ENCODE results near the gene LMO1. TPM values are rescaled to one million over a fixed set of nuclear protein-coding genes. Genes with fewer than 3 reads are reported as not detected.

LMO1 gene
- total RNA-seq, 2 experiments from 2014 or later: not detected

DNA sequence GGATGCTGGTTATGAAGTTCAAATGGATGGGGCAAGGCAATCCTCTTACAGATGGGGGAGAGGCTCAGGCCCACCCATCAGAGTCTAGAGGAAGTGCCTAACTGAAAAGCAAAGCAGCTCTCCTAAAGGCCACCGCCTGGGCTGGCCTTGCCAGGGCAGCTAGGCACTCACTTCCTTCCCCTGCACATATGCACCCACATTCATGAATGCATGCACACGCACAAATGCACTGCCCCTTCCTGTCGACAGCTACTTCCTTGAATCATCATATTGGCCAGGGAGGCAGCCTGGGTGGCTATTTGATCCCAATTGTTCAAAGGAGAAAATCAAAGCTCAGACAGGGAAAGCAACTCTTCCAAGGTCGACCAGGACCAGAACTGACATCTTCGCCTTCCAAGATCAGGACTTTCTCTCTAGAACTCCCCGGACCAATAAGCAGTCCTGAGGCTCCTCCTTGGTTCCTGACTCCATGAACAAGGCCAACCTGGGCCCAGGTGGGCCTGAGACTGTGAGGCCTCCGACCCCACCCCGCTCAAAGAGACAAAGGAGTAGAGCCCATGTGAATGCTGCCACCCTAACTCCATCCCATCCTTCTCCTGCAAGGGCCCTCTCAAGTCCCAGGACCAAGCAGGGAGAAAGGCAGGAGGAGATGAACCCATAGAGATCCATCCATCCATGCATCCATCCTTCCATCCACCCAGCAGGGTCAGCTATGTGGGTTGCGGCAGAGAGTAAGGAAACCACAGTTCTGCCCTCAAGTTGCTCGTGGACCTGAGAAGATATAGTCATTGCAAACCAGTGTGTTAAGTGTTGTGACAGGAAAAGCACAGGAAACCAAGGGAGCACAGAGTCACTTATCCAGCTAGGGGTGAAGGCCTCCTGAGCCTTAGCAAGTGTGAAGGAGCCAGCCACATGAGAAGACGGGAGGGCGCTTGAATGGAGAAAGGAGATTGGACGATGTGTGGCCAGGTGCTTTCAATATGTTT lies 35.4 kb upstream of the LMO1 start:
- ChIA-PET POLR2A (no interaction called here), CTCF (ENCODE audit: unreplicated experiment) (no interaction called here)
- TF ChIP-seq, protein P1, sequence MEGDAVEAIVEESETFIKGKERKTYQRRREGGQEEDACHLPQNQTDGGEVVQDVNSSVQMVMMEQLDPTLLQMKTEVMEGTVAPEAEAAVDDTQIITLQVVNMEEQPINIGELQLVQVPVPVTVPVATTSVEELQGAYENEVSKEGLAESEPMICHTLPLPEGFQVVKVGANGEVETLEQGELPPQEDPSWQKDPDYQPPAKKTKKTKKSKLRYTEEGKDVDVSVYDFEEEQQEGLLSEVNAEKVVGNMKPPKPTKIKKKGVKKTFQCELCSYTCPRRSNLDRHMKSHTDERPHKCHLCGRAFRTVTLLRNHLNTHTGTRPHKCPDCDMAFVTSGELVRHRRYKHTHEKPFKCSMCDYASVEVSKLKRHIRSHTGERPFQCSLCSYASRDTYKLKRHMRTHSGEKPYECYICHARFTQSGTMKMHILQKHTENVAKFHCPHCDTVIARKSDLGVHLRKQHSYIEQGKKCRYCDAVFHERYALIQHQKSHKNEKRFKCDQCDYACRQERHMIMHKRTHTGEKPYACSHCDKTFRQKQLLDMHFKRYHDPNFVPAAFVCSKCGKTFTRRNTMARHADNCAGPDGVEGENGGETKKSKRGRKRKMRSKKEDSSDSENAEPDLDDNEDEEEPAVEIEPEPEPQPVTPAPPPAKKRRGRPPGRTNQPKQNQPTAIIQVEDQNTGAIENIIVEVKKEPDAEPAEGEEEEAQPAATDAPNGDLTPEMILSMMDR (conservative IDR thresholded peaks at IDR 0.05; ENCODE audit: low read length): no peak
- no peak for TF ChIP-seq EZH2phosphoT487 (IDR thresholded peaks at IDR 0.05; ENCODE audit: borderline replicate concordance, low read depth, low read length)
- Histone ChIP-seq H3K4me3 (ENCODE audit: low read depth, low read length, poor library complexity, severe bottlenecking) (no peak overlapping the region), H3K79me2 (ENCODE audit: insufficient read depth, low read depth, low read length) (no peaks in the 10 kb centered on the region), H3K4me2 (ENCODE audit: low read length) (no peak overlapping the region), H3K9me2 (ENCODE audit: insufficient read depth, low read length) (no peaks in the 10 kb centered on the region), H3K4me1 (ENCODE audit: insufficient read depth, low read length, poor library complexity, severe bottlenecking) (no peaks in the 10 kb centered on the region), H4K20me1 (ENCODE audit: insufficient read depth, low read length) (no peaks in the 10 kb centered on the region), H3K9me3 (ENCODE audit: low read length) (no peaks in the 10 kb centered on the region), H3K27ac (ENCODE audit: low read depth, low read length, poor library complexity, severe bottlenecking) (no peak overlapping the region), H2AFZ (ENCODE audit: low read length) (no peak overlapping the region), H3K36me3 (ENCODE audit: insufficient read depth, low read length) (no peaks in the 10 kb centered on the region)
- DNase-seq (ENCODE audit: low spot score): no peak
- BruUV-seq (replicated peaks): no TSS peak
- intact Hi-C loops (cut with micrococcal nuclease; ENCODE audit: unreplicated experiment): no loop called here

DNA sequence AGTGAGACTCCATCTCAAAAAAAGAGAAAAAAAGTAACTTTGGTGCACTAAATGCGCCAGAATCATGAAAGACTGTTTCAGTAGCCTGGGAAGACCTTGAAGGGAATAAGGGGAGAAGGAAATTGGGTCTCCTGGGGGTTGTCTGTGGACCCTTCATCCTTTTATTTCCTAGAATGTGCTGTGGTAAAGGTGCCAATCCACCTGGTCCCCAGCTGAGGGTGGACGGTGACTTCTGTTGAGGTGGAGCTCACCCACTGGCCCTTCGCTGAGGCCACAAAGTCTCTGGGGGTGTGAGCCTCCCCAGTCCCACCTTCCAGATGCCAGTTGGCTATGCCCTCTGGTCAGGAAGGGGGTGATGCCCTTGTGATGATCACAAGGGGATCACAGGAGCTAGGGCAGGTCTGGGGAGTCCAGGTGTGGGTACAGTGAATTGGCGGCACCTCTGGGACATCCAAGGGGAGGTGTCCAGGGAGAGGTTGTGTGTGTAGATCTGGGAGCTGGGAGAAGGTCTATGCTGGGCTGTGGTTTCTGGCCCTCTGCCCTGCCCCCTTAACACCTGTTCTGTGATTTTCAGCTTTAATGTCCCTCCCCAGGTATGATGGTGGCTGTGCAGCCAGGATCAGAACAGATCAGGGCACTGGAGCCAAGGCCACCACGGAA lies 34.2 kb upstream of the LMO1 start:
- intact Hi-C loops (cut with micrococcal nuclease; ENCODE audit: unreplicated experiment): no loop called here
- ChIA-PET POLR2A (no interaction called here), CTCF (ENCODE audit: unreplicated experiment) (no interaction called here)
- Histone ChIP-seq H3K27ac (ENCODE audit: low read depth, low read length, poor library complexity, severe bottlenecking) (no peak overlapping the region), H3K4me3 (ENCODE audit: low read depth, low read length, poor library complexity, severe bottlenecking) (no peak overlapping the region), H3K9me2 (ENCODE audit: insufficient read depth, low read length) (no peaks in the 10 kb centered on the region), H3K9me3 (ENCODE audit: low read length) (no peaks in the 10 kb centered on the region), H3K4me1 (ENCODE audit: insufficient read depth, low read length, poor library complexity, severe bottlenecking) (no peaks in the 10 kb centered on the region), H3K79me2 (ENCODE audit: insufficient read depth, low read depth, low read length) (no peaks in the 10 kb centered on the region), H3K4me2 (ENCODE audit: low read length) (no peak overlapping the region), H2AFZ (ENCODE audit: low read length) (no peak overlapping the region), H4K20me1 (ENCODE audit: insufficient read depth, low read length) (no peaks in the 10 kb centered on the region), H3K36me3 (ENCODE audit: insufficient read depth, low read length) (no peaks in the 10 kb centered on the region)
- TF ChIP-seq EZH2phosphoT487 (IDR thresholded peaks at IDR 0.05; ENCODE audit: borderline replicate concordance, low read depth, low read length): no peak
- TF ChIP-seq, protein P1 (conservative IDR thresholded peaks at IDR 0.05; ENCODE audit: low read length): no peak
- no TSS peak for BruUV-seq (replicated peaks)
- DNase-seq (ENCODE audit: low spot score): no peak

Measured in OCI-LY7 (cell line).